Measurements from ENCODE around the gene FAM110C.
A peak's percentile ranks its signal among the peaks of the same experiment; 100 is the strongest.
"Not testable (repeated sequence)": the region's sequence is repeated elsewhere in the genome, so short reads cannot be mapped to it uniquely, and the experiment has no call there.

Gene FAM110C

GRCh38 chr2:46471-47345 is at the start of gene FAM110C:
FAM110C (minus strand) TSS chr2:46505; CDS start chr2:46385, 120 bp downstream.
- peak; percentile 17 for DNase-seq

- DNase-seq: no peak
These were observed 46.0 kb upstream of the FAM110C start for GRCh38 chr2:92326-92725.

- no peak for DNase-seq
These were observed 44.5 kb upstream of the FAM110C start for GRCh38 chr2:90645-91312.

GRCh38 chr2:85761-86160 is 39.5 kb upstream of the FAM110C start:
- no peak for DNase-seq

GRCh38 chr2:84121-84520 is 37.8 kb upstream of the FAM110C start:
- DNase-seq: no peak

GRCh38 chr2:80971-81736 is 34.8 kb upstream of the FAM110C start:
- DNase-seq: no peak

- DNase-seq: no peak
These were observed 34.1 kb upstream of the FAM110C start for GRCh38 chr2:80378-80777.

GRCh38 chr2:71309-72035 is 25.2 kb upstream of the FAM110C start:
- DNase-seq: no peak

- no peak for DNase-seq
These were observed 23.4 kb upstream of the FAM110C start for GRCh38 chr2:69366-70344.

- not testable (repeated sequence) for DNase-seq
These were observed 22.3 kb upstream of the FAM110C start for GRCh38 chr2:68637-69036.

- DNase-seq: no peak
These were observed 20.5 kb upstream of the FAM110C start for GRCh38 chr2:66853-67252.

- DNase-seq: no peak
These were observed 18.8 kb upstream of the FAM110C start for GRCh38 chr2:65121-65520.

- DNase-seq: no peak
These were observed 9.5 kb upstream of the FAM110C start for GRCh38 chr2:55587-56448.

- DNase-seq: no peak
These were observed 5.3 kb upstream of the FAM110C start for GRCh38 chr2:51613-52012.

- DNase-seq: no peak
These were observed 1.4 kb upstream of the FAM110C start for GRCh38 chr2:47737-48136.

- DNase-seq: no peak
These were observed 1.0 kb upstream of the FAM110C start for GRCh38 chr2:47346-47725.

GRCh38 chr2:46131-46470 is 204 bp downstream of the FAM110C start:
- no peak for DNase-seq

- DNase-seq: no peak
These were observed 769 bp downstream of the FAM110C start for GRCh38 chr2:45342-46130.

GRCh38 chr2:44748-45341 is 1.5 kb downstream of the FAM110C start:
- no peak for DNase-seq

Measured in midbrain (tissue), 1 donor.